ENCODE data around the gene PPP4R3A.
"Not testable (repeated sequence)": the region's sequence is repeated elsewhere in the genome, so short reads cannot be mapped to it uniquely, and the experiment has no call there.

Gene PPP4R3A

GRCh38 chr14:91438845-91439244 is 71.3 kb downstream of the PPP4R3A start:
- DNase-seq (ENCODE audit: low read depth in 2 of 2) = no peak

GRCh38 chr14:91436266-91436665 is 73.8 kb downstream of the PPP4R3A start:
- DNase-seq (ENCODE audit: low read depth in 2 of 2) = not testable (repeated sequence)

GRCh38 chr14:91429385-91429784 is 80.7 kb downstream of the PPP4R3A start:
- no peak for DNase-seq (ENCODE audit: low read depth in 2 of 2)

GRCh38 chr14:91428931-91429330 is 81.2 kb downstream of the PPP4R3A start:
- not testable (repeated sequence) for DNase-seq (ENCODE audit: low read depth in 2 of 2)

- not testable (repeated sequence) for DNase-seq (ENCODE audit: low read depth in 2 of 2)
Measured at GRCh38 chr14:91425531-91425944, 84.6 kb downstream of the PPP4R3A start.

- DNase-seq (ENCODE audit: low read depth in 2 of 2) = no peak
Measured at GRCh38 chr14:91424813-91425530, 85.1 kb downstream of the PPP4R3A start.

- no peak for DNase-seq (ENCODE audit: low read depth in 2 of 2)
Measured at GRCh38 chr14:91420686-91421085, 89.4 kb downstream of the PPP4R3A start.

GRCh38 chr14:91419451-91419850 is 90.7 kb downstream of the PPP4R3A start:
- DNase-seq (ENCODE audit: low read depth in 2 of 2) = no peak

GRCh38 chr14:91419044-91419397 is 91.1 kb downstream of the PPP4R3A start:
- DNase-seq (ENCODE audit: low read depth in 2 of 2) = no peak

- DNase-seq (ENCODE audit: low read depth in 2 of 2) = peak in 1 of 2 experiments; percentile 9
Measured at GRCh38 chr14:91418387-91419043, 91.6 kb downstream of the PPP4R3A start.

- DNase-seq (ENCODE audit: low read depth in 2 of 2) = no peak
Measured at GRCh38 chr14:91417983-91418386, 92.1 kb downstream of the PPP4R3A start.

- no peak for DNase-seq (ENCODE audit: low read depth in 2 of 2)
Measured at GRCh38 chr14:91417120-91417982, 92.8 kb downstream of the PPP4R3A start, which contains the start of gene CCDC88C. Gene CCDC88C (minus strand): TSS chr14:91417820. CDS start chr14:91417690, 130 bp downstream.

- DNase-seq (ENCODE audit: low read depth in 2 of 2) = no peak
Measured at GRCh38 chr14:91416744-91417119, 93.4 kb downstream of the PPP4R3A start.

- DNase-seq (ENCODE audit: low read depth in 2 of 2) = no peak
Measured at GRCh38 chr14:91415794-91416743, 94.0 kb downstream of the PPP4R3A start.

- DNase-seq (ENCODE audit: low read depth in 2 of 2) = no peak
Measured at GRCh38 chr14:91414475-91414833, 95.7 kb downstream of the PPP4R3A start.

GRCh38 chr14:91413547-91414474 is 96.3 kb downstream of the PPP4R3A start:
- DNase-seq (ENCODE audit: low read depth in 2 of 2) = no peak

GRCh38 chr14:91412939-91413338 is 97.2 kb downstream of the PPP4R3A start:
- no peak for DNase-seq (ENCODE audit: low read depth in 2 of 2)

- no peak for DNase-seq (ENCODE audit: low read depth in 2 of 2)
Measured at GRCh38 chr14:91410771-91411536, 99.2 kb downstream of the PPP4R3A start.

- no peak for DNase-seq (ENCODE audit: low read depth in 2 of 2)
Measured at GRCh38 chr14:91409928-91410718, 100.0 kb downstream of the PPP4R3A start.
